H54 (cell line): Measurements from ENCODE around the gene STON2.

Experiments
- DNase-seq: peaks from one replicate; pipeline ENCODE4 v3.0.0; 2011; ENCODE audit warnings: low spot score, mixed read lengths; ENCODE audit not compliant: insufficient read length
- FAIRE-seq: peaks from 3 replicates; lab custom pipeline; 2011; peaks lifted over from hg19 to GRCh38; lab: Jason Lieb, UNC
- POLR2A ChIP-seq: IDR thresholded peaks from 2 replicates; pipeline ENCODE4 v1.6.1; 2011; ENCODE audit warnings: low read depth, mild to moderate bottlenecking, low read length

Gene STON2

DNA sequence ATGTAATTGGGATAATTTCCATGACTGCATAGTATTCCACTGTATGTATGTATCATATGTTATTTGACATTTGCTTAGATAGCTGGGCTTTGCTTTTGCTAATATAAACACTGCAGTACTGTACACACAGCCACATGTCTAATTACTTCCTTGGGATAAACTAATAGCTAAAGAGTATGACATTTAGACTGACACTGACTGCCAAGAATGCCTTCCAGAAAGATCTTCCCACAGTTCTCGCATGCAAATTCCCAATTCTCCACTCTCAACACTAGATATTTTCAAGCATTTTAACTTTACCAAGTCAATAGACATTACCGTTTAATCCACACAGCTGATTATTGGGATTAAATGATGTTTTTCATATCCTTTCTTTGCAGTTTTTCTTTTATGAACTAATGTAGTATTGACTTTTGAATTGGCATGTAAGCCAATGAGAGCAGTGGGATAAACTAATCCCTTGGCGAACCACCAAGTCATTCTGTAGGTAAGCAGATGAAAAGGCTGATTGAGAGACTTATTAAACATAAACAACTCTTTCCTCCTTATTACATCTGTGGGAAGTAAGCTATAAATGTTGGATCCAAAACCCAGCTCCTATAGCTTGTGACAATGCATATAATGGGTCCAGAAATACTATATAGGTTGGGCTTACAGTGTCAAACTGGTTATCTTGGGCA is 55.5 kb downstream of the STON2 start:
- FAIRE-seq (no peak), DNase-seq (no peak)
- TF ChIP-seq POLR2A: no peak

DNA sequence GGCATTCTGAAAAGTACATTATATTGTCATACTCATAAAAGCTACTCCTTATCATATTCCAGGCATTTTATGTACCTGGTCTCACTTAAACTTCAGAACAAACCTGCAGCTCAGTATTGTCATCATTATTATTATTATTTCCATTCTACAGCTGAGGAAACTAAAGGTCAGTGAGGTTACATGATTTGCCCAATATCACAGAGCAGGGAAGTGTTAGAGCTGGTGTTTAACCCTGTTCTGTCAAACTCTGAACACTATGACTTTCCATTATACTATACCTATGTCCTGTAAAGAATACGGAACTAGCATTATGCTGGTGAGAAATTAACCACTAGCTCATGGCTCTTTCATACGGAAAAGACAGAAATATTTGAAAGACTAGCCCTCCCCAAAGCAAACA is 56.4 kb downstream of the STON2 start:
- TF ChIP-seq POLR2A: no peak
- DNase-seq: no peak
- FAIRE-seq: no peak

DNA sequence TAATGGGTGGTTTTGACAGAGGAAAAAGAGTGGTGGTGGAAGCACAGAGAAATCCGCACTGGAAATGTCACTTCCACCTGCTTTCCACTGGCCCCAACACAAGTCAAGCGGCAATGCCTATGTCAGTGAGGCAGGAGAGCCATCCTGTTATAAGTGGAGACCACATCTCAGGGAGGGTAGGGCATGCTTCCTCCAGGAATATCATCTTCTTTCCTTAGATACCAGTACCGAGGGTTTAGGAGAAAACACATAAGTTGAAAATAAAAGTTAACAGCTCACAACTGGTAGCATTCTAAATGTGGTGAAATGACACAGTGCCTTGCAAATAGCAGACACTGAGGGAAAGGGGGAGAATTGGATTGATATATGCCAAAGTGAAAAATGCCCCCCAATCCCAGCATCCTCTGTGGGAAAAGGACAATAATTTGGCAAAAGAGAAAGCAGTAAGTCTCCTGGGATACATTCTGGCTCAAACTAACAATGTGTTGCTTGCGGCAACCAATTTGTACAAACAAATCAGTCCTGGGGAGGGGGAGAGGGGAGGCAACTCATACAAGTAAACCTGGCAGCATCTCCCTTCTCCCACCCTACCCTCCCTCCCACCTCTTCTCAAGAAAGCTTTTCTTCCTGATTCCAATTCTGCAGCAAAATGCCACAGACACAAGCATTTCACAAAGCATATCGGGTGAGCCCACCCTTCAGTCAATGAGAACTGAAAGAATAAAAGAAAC is 57.1 kb downstream of the STON2 start:
- TF ChIP-seq POLR2A: no peak
- DNase-seq (no peak), FAIRE-seq (no peak)

DNA sequence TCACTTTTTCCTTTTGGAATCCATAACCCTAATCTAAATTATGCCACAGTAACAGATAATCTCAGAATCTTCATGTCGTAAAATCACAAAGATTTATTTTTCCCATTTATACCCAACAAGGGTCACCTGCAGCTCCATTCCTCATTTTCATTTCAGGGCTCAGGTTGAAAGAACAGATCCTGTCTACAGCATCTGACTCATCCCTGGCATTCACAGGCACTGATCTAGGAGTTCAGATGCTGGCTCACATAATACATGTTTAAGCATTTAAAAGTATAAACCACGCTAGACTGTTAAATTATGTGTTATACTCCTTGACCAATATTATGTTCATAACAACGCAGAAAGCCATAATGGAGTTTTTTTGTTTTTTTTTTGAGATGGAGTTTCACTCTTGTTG is 58.3 kb downstream of the STON2 start:
- FAIRE-seq: no peak
- no peak for TF ChIP-seq POLR2A
- DNase-seq: no peak

DNA sequence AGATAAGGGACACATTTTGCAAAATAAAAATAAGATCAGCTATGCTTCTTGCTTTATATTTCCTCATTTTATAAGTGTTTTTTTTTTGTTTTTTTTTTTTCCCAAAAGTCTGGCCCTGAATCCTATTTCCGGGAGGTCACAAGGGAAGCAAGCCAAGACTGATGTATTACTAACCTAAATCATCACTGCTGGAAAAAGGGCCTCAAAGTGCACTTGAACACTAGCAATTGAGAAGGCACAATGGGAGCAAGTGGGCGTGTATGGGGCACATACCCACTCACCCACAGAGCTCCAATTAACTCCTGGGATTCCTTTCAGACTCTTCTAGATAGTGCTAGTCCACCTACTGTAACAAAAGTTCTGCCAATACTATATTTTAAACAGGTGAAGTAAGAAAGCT is 58.8 kb downstream of the STON2 start:
- TF ChIP-seq POLR2A: no peak
- no peak for FAIRE-seq
- no peak for DNase-seq

DNA sequence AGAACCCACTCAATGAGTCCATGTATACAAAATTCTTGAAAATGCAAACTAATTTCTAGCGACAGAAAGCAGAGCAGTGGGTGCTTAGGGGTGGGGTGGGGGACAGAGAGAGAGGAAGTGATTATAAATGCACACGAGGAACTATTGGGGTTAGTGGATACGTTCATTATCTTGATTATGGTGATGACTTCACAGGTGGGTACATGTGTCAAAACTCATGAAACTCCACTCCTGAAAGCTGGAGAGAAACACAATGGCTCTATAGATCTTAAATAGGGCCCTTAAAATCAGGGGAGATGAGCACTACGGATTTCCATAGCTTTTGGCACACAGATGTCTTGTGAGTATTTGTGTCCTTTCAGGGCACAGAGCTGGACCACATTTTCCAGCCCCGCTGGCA is 59.9 kb downstream of the STON2 start:
- no peak for TF ChIP-seq POLR2A
- DNase-seq (no peak), FAIRE-seq (no peak)

DNA sequence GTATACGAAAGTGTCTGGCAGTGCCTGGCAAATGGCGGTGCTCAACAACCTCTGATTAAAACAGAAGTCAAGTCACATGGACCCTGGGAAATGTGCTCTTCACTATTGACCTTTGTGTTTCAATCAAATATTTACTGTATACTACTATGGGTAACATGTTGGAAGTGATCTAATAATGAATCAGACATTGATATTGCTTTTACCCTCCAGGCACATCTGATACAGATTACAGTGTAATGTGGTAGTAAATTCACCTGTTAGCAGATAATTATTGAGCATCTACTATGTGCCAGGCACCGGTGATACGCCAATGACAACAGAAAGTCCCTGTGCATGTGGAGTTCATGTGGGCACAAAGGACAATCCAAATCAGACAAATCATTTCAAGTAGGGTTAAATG is 63.1 kb downstream of the STON2 start:
- FAIRE-seq (no peak), DNase-seq (no peak)
- TF ChIP-seq POLR2A: no peak

DNA sequence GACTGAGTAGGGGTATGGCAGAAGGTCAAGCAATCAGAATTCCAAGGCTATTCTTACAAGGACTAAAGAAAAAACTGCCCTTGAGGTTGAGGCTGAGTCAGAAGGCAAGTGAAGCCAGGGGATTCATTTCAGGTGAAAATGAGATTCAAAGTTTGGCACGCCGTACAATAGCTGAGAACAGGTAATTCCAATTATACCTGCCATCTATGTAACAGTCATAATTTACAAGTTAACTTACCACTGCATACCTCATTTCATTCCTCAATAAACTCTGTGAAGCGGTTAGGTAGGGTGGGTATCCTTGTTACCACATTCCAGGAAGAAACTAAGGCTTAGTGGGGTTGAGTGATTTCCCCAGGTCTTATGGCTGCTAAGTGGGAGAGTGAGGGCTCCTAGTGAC is 64.1 kb downstream of the STON2 start:
- no peak for FAIRE-seq
- no peak for TF ChIP-seq POLR2A
- no peak for DNase-seq

DNA sequence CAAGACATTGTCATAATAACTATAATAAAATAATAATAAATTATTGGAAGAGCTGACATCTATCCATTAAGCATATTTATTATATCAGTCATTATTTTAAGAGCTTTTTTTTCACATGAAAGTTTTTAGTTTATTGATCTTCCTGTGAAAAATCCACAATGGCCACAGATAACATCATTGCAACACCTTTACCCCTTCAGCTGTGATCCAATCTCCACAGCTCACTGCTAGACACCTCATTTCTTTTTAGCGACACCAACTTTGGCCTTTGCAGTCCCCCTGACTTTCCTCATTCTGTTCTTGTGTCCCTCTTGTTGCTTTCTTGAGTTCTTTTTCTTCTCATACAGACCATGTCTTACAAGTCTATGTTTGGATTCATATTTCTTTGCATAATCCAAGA is 67.4 kb downstream of the STON2 start:
- FAIRE-seq (no peak), DNase-seq (no peak)
- no peak for TF ChIP-seq POLR2A

DNA sequence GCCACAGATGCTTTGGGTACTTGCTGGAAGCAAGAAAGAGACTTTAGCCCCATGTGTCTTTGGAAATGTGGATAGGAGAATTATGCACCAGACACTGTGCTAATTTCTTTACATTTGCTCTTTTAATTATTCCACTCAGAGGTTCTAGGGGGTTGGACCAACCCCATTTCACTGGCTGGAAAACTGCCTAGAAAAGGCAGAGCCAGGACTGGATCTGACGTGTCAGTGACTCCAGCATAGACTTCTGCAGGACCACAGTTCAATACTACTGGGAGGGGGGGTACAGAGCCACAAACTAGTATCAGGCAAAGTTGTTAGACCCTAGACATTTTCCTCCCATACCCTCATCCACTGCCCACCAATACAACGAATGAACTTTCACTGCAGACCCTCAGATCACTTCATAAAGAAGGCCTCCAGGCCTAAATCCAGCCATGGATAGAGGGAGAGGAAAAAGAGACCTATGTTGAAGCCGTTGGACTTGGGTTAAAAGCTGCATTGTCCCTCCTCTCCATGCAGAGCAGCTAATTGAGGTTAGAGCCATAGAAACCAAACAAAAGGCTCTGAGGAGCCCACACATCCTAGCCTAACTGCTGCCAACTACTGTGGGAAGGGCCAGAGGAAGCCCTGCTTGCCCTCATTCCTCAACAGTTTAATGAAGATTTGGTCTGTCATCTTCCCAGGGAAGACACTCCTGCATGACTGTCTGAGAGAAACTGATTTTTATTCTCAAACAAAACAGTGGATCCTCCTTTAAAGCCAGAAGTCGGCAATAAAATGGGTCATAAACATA is 68.7 kb downstream of the STON2 start:
- DNase-seq (no peak), FAIRE-seq (no peak)
- TF ChIP-seq POLR2A: no peak

DNA sequence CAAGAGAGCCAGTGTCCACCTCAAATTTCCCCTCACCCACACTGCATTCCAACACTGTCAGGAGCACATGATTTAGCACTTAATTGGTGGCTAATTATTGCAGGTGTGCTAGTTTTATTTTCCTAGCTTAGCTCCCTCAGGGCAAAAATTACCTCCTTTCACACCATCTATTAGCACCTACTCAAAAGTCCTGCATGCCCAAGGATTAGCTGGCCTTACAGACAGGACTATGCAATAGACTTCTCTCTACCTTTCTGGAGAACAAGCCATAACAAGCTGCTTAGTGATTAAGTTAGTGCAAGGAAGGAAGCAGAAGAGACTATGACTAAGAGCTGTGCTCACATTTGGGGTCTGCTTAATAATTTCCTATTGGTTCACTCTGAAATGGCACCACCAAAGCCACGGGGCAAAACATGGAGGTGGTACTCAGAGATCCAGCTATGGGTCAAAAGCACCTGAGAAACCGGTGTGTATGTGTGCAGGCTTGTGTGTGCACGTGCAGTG is 69.5 kb downstream of the STON2 start:
- no peak for TF ChIP-seq POLR2A
- no peak for FAIRE-seq
- DNase-seq: no peak

DNA sequence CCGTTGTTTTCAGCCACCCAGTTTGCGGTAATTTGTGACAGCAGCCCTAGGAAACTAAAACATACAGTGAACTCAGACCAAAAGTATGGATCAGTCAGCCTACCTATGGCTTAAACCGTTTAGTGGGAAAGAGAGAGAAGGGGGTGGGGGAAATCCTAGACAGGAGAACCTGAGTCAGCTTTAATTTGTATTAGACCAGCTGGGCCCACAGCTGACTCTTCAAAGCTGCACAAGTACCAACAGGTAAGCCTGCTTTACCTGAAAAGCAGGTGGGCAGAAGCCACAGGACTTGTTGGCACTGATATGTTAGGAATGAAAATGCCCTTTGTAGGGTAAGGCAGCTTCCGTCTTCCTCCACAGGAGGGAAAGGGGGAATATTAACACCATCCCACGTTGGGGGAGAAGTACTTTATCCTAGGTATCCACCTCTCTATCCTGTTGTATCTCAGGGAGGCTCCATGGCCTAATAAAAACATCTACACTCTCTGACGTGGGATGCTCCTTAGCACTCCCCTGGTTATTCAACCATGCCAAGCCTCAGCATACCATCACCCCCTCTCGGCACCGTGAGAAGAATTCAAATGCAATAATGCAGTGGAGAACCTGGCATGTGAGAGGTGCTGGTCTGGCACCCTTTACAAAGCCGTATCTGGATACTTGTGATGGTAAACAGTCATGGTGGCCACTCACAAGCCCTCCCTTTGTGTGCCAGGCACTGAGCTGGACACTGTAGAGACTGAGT is 70.3 kb downstream of the STON2 start:
- TF ChIP-seq POLR2A: no peak
- no peak for FAIRE-seq
- DNase-seq: no peak

DNA sequence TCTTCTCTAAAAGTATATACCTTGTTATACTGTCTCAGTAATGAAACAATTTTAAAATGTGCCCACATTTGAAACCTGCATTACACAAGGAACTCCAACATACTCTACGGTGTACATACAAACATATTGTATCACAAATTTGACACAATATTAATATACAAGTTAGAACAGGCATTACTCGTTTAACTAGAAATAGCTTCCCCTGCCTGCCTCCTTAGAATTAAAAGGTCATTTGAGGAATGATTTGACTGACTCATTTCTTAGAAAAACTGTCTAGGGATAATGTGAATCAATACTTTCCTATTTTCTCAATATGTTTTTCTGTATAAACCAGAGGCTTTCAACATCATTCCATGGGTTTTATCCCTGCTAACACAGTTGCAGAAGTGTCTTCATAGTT is 73.7 kb downstream of the STON2 start:
- DNase-seq (no peak), FAIRE-seq (no peak)
- TF ChIP-seq POLR2A: no peak
